NCI-H526 (cell line): ENCODE data around the gene ATPAF2.

ENCODE experiments used
- DNase-seq, 2 experiments: peaks; one replicate each; lab custom pipeline; 2025; lab: John Stamatoyannopoulos, UW

The ATPAF2 gene

DNA sequence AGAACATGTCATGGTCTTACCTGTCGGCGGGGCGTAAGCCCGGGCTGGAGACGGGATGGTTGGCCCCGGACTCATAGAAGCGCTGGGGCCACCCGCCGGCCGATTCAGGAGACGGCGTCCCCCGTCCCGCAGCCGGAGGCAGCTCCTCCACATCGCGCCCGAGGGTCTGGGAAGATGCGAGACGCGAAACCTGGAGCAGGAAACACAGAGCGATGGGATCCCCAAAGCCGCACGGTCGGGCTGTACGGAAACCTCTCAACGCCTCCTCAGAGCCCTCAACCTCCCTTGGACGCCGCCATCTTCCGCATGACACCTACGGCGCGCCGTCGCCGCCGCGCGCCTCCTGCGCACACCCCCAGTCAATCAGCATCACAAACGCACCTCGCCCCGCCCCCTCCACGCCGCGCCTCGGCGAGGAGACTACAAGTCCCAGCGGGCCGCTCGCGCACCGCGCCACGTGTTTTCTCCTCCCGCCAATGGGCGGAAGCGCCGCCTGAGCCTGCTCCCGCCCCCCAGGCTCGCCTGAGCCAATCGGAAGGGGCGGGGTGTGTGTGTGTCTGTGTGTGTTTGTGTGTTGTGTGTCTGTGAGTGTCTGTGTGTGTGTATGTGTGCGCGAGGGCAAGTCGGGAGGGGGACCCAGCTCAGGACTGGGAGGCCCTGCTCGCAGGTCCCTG, at the start of gene ATPAF2, which contains the start of gene GID4:
TSS of gene ATPAF2 (minus strand) at position 308 of the 674 bp plus-strand sequence. CDS start at position 153, 155 bp downstream.
TSS of gene GID4 (plus strand) at position 548 of the 674 bp plus-strand sequence. CDS start at position 605, 57 bp downstream.
- DNase-seq, result peak; percentile 92 to 98

DNA sequence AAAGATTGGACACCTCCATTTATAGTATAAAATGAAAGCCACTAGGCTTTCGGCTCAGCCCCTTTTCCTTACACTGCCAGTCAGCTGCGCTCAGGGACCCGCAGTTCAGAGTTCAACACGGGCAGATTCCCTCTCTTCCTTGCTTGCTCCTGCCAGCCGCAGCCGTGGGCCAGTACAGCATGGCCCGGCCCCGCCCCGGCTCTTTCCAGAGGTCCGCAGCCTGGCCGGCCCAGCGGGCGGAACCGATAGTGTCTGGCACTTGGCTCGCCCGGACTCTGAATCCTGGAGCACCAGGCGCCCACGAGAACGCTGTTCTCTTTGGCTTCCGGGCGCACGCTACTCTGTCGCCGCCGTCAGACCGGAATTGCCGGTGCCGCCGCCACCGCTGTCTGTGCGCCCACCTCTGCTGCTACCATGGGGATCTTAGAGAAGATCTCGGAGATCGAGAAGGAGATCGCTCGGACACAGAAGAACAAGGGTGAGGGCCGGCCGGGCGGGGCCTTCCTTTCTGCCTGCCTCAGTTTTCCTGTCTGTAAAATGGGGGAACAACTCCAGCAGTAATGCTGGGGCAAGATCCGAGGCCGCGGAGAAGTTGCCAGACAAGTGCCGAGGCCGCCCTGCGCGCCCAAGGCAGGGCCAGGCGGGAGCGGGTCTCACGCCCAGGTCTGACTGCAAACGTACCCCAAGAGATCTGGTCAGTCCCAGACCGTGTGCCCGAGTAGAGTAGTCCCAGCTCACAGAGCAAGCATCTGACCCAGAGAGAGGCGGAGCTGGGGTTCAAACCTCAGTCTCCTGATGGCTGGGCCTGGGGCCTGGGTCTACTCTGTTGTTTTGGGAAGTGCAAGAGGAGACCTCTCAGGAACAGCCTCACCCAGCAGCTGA, 48.9 kb upstream of the ATPAF2 start, which contains the start of gene DRG2:
TSS of gene DRG2 (plus strand) at position 339 of the 882 bp plus-strand sequence. CDS start at position 415, 76 bp downstream.
- DNase-seq, result peak; percentile 53 to 88

DNA sequence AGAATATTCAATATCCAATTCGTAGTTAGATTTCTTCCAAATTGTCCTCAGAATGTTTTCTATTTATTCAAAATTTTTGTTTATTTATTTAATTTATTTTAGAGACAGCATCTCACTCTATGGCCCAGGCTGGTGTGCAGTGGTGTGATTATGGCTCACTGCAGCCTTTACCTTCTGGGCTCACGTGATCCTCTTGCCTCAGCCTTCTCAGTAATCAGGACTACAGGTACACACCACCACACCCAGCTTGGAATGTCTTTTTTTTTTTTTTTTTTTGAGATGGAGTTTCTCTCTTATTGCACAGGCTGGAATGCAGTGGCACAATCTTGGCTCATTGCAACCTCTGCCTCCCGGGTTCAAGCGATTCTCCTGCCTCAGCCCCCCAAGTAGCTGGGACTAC, 45.3 kb upstream of the ATPAF2 start:
- no peak for DNase-seq

DNA sequence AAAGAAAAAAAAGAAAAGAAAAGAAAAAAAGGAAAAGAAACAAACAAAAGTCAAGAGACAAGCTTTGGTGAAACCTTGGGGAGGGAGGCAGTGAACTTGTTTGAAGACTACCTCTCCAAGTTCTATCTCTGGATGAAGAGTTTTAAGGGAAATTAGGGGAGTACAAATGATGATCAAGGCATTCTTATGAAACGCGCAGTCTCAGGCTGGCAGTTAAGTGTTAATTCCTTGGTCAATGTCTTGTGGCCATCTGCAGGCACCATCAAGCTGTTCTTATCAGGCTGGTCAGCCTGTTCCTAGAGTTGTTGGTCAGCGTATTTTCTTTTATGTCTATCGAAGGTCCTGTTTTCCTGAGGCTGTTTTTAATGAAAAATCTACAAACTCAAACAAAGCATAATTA, 40.6 kb upstream of the ATPAF2 start:
- no peak for DNase-seq

DNA sequence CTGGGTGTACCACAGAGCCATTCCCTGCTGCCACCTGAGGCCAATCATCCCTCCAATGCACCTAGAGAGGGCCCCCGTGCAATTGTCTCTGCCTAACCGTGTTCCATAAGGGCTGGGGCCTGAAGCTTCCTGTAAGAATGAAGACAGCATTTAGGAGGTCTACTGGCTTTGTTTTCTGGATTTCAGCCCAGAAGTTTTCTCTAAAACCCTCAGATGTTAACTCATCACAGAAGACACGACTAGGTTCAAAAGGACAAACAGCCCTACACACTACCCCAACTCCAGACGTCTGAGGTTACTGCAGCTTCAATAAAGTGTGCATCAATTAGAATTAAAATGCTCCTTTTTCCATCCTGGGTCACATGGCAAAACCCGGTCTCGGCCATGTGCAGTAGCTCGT, 38.0 kb upstream of the ATPAF2 start:
- no peak for DNase-seq

DNA sequence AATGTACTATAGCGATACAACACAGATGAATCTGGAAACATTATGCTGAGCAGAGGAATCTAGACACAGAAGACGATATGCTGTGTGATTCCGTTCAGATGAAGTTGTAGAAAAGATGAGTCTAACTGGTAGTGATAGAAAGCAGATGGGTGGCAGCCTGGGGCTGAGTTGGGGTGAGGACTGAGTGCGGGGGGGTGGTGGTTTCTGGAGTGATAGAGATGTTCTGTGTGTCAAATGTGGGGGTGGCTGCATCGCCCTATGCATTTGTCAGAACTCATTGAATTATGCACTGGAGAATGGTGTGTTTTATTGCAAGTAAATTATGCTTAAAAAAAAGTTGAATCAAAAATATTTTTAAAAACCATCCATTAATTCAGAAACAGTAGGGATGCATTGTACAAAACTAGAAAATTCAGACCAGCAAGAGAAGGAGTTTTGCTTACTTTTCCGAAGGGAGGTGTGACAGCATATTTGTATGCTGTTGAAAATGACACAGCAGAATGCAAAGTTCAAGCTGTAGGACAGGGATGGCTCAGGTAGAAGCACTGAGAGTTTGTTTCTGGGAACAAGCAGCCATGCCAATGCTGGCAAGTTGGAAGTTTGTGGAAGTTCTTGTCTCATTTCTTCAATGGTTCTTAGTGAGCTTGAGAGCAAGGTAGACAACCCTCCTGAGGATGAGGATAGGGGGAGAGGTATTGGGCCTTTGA, 35.8 kb upstream of the ATPAF2 start:
- no peak for DNase-seq

DNA sequence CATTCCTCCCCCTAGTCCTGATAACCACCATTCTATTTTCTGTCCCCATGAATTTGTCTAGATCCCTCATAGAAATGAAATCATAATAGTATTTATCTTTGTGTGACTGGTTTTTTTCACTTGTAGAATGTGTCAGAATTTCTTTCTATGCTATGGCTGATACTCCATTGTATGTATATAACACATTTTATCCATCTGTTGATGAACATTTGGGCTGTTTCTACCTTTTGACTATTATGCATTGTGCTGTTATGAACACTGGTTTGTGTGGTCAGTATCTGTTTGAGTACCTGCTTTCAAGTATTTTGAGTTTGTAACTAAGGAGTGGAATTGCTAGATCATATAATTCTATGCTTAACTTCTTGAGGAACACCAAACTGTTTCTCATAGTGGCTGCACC, 32.8 kb upstream of the ATPAF2 start:
- no peak for DNase-seq

DNA sequence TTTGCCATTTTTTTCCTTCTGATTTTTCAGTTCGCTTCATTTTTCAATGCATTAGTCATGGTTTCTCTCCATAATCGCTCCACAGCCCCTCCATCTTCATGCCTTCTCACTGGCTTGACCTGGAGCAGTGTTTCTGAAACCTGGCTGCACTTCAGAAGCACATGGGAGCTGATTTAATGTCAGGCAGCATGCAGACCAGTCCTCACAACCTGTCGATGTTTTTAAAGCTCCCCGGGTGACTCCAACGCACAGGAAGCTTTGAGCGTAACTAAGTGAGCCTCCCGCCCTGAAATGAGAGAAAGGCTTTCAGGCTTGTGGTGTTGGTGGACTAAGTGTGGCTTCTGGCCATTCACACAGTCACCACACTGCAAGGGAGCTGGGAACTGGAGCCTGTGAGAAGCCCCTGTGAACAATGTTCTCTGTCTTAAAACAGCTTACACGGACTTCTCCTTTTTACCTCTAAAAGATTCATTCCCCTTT, 31.9 kb upstream of the ATPAF2 start:
- no peak for DNase-seq

DNA sequence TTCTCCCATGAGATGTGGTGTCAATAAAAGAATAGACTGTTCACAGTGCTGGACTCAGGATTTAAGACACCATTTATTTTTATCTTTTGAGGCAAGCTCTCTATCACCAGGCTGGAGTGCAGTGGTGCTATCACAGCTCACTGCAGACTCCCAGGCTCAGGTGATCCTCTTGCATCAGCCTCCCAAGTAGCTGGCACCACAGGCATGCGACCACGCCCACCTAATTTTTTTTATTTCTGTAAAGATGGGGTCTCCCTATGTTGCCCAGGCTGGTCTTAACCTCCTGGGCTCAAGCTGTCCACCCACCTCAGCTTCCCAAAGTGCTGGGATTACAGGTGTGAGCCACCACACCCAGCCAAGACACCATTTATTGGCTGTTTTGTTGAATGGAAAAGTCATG, 30.1 kb upstream of the ATPAF2 start:
- DNase-seq, result no peak

DNA sequence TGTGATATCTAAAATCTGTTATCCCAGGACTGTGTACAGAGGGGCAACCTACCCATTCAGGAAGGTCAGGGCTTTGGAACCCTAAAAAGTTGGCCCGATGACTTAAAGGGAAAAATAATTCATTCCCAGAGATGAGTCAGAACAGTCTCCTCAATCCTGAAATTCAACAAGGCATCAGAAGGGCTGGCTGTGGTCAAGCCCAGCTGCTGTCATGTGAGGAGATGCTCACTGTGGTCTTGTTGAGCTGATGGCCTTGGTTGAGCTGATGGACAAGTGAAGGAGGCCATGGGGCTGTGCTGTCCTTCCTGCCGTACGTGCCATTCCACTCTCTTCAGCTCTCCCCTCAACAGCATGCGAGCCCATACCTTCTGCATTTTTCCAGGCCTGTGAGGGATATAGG, 27.9 kb upstream of the ATPAF2 start:
- DNase-seq, result no peak

DNA sequence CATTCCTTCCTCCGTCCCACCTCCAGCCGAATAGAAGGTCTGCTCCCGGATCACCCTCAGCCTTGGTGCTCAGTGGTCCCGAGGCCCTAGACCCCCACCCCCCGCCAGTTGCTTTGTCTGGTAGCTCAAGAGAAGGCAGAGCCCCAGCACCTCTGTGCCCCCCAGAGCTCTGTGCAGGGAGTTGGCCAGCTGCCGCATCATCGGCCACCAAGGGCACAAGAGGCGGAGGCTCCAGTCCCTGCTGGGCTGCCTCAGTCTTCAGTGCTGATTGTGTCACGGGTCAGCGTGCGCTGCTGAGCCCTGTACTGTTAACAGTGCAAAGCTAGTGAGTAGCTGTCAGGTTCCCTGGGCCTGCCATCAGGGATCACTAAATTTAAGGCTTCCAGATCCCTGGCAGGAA, 26.6 kb upstream of the ATPAF2 start:
- no peak for DNase-seq

DNA sequence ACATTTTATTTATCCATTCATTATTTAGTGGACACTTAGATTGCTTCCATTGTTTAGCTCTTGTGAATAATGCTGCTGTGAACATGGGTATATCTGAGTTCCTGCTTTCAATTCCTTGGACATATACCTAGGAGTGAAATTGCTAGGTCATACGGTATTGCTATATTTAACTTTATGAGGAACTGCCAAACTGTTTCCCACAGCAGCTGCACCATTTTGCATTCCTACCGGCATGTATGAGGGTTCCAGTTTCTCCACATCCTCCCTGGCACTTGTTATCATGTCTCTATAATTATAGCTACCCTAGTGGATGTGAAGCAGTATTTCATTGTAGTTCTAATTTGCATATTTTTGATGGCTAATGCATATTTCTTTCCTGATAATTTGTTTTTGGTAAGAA, 25.1 kb upstream of the ATPAF2 start:
- no peak for DNase-seq

DNA sequence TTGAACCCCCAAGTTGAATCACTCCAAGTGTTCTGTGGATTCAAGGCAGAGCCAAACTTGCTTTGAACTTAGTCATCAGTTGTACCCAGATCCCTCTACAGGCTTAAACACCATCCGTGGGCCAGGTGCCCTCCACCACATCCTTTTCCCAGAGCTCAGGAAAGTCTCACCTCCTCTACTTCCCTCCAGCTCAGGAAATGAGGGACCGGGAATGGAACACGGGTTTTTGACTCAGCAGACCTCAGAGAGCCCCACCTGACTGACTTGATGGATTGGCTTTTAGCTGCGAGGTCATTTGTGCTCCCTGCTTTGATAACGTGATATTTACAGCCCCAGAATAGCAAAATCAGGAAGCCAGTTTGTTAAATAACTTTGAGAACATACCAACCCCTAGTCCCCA, 20.3 kb upstream of the ATPAF2 start:
- DNase-seq, result no peak

DNA sequence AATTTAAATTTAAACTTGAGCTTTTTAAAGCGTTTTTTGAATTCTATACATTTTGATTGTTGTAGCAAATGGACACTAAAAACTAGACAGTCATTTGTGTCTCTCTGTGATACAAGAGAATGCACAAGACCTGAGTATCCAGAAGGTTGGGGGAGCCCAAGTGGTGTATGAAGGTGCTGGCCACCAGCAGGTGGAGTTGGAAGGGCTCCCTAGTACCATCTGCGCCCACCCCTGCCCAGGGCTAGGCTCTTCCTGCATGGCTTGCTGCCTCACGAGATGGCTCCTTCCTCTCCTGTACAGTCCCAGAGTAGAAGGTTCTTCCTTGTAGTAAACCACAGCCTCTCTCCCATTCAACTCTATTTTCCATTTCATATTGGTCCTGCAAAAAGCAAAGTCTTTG, 17.2 kb upstream of the ATPAF2 start:
- DNase-seq, result no peak

DNA sequence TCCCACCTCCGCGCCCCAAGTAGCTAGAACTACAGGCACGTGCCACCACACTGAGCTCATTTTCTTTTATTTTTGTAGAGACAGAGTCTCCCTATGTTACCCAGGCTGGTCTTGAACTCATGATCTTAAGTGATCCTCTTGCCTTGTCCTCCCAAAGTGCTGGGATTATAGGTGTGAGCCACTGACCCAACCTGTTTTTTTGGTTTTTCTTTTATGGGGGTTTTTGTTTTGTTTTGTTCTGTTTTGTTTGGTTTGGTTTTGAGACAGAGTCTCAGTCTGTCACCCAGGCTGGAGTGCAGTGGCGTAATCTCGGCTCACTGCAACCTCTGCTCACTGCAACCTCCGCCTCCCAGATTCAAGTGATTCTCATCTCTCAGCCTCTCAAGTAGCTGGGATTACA, 16.6 kb upstream of the ATPAF2 start:
- no peak for DNase-seq

DNA sequence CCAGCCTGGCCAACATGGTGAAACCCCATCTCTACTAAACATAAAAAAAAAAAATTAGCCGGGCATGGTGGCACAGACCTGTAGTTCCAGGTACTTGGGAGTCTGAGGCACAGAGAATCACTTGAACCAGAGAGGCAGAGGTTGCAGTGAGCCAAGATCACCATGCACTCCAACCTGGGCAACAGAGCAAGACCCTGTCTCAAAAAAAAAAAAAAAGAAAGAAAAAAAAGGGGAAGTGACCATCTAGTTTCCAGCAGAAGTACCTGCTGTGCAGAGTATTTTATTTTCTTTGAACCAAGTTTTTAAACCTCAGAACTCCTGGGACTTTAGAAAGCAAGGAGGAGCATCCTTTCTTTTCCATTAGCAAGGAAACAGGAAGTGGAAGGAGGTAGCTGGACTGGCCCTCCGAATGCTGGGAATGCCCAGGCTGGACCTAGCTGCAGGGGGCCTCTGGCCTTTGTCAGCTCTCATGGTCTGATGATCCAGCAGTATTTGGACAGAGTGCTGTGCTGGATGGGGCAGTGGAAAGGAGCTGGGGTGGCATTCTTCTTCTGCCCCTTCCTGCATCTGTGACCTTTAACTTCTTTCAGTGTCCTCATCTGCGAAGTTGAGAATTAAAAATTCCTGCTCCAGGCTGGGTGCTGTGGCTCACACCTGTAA, 6.9 kb upstream of the ATPAF2 start:
- no peak for DNase-seq

DNA sequence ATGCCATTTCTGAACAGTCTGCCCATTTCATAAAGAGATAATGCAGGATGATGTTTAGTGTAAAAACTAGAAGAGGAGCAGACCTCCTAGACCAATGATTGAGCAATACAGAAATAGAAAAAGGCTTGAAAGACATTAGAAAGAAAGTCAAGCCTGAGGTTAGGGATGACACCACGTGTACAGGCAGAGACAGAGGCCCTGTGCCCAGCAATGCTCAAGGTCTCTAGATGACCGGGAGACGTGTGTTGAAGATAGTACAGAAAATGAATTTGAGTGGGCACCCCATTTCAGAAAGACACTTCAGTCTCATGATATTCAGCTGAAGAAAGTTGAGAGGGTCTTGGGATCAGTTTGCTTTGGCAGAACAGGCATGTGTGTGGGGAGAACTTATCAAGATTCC, 5.6 kb upstream of the ATPAF2 start:
- DNase-seq, result no peak

DNA sequence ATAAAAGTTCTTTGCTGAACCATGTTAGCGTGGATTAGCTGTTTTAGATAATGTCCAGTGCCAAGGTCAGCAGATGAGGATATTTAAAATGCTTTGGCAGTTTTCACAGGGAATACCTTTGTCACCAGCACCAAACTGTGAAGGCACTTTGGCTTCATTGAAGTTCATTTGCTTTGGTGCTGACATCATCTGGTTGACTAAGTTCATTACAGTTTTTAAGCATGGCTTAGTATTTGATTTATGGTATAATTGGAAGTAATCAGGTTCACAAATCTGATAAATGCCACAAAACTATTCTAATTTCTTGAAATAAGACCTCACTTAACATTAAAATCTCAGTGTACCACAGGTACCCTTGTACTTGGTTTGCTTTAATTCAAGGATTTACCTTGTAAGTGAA, 4.5 kb upstream of the ATPAF2 start:
- DNase-seq, result no peak

DNA sequence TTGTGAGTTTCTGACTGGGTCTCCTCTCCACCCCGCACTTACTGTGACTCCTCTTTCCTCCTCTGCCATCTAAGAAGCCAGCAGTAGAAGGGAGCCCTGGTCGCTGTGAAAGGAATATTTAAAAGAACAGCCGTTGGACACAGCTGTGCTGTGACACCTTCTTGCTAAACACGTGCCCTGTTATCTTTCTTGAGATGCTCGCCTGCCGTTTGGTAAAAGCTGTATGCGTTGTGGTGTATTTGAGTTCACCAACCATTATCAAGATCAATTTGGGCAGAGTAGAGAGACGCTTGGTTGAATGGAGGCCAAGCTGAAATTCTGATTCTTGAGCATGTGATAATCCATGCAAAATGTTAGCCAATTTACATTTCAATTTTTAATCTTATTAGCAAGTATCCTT, 4.0 kb upstream of the ATPAF2 start:
- DNase-seq, result no peak

DNA sequence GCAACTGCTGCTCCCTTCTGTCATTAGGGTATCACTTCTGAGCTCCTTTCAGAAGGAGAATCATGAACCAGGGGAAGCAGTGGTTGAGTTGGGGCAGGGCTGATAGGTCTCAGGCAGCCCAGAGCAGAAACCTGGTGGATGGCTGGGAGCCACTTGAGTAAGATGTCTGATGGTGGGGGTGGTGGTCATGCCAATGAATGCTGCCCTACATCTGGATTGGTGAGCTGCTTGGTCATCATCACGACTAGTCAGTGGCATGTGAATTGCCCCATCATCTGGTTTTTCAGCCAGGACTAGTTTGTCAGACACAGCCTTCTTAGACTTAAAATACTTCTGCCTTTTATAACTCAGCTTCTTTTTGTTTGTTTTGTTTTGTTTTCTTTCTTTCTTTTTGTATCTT, 2.8 kb upstream of the ATPAF2 start:
- DNase-seq, result no peak

DNA sequence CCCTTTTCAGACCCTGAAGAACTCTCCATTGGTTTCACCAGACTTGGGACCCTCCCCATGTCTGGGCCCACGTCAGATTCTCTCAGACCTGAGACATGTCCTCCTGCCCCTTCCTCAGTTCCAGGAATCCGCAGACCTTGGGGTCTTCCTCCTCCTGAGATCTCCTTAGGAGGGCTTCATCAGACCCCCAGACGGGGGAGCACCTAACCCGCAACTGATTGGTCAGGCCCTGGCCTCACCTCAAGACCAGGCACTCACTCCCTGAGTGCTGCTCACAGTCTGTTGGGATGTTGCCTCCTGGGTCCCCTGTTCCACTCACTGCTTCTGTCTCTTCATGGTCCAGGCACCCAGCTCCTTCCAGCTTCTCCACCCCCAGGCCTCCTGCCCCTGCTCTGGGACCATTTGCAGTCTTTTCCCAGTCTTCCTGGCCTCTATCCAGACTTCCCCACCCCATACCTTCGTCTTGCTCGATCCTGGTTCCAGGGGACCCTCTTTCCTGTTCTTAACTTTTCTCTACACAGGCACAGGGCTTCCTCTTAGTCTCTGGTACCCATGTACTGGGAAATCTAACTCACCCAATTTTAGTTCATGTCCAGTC, 1.4 kb upstream of the ATPAF2 start:
- no peak for DNase-seq
